ENCODE measurements around the gene HOXB6.

DNA sequence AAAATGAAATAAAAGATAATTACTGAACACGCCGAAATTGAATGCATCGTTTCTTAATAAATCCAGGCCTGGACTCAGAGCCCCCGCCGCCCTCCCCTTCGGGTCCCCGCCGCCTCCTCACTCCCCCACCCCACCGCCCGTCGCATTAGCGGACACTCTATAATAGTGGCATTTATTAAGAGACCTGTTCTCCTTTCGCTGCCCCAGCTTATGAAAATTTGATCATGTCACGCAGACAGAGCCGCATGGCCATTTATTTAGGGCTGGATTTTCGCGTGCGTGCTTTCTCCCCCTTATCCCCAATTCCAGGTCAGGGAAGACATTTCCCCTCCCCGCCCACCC lies 53.6 kb downstream of the HOXB6 start:
- TF ChIP-seq, protein P1, sequence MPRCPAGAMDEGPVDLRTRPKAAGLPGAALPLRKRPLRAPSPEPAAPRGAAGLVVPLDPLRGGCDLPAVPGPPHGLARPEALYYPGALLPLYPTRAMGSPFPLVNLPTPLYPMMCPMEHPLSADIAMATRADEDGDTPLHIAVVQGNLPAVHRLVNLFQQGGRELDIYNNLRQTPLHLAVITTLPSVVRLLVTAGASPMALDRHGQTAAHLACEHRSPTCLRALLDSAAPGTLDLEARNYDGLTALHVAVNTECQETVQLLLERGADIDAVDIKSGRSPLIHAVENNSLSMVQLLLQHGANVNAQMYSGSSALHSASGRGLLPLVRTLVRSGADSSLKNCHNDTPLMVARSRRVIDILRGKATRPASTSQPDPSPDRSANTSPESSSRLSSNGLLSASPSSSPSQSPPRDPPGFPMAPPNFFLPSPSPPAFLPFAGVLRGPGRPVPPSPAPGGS (IDR thresholded peaks at IDR 0.05) = no peak
- TF ChIP-seq MAFK (IDR thresholded peaks at IDR 0.05; ENCODE audit: partially characterized antibody) (no peak), ZSCAN20 (CRISPR knock-in tag; IDR thresholded peaks at IDR 0.05) (no peak), POLR2A (IDR thresholded peaks at IDR 0.05; ENCODE audit: low read length) (no peak), RAD21 (conservative IDR thresholded peaks at IDR 0.05 in 1 of 2, IDR thresholded peaks at IDR 0.05 in 1 of 2) (no peak)
- TF ChIP-seq, protein P2, sequence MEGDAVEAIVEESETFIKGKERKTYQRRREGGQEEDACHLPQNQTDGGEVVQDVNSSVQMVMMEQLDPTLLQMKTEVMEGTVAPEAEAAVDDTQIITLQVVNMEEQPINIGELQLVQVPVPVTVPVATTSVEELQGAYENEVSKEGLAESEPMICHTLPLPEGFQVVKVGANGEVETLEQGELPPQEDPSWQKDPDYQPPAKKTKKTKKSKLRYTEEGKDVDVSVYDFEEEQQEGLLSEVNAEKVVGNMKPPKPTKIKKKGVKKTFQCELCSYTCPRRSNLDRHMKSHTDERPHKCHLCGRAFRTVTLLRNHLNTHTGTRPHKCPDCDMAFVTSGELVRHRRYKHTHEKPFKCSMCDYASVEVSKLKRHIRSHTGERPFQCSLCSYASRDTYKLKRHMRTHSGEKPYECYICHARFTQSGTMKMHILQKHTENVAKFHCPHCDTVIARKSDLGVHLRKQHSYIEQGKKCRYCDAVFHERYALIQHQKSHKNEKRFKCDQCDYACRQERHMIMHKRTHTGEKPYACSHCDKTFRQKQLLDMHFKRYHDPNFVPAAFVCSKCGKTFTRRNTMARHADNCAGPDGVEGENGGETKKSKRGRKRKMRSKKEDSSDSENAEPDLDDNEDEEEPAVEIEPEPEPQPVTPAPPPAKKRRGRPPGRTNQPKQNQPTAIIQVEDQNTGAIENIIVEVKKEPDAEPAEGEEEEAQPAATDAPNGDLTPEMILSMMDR (IDR thresholded peaks at IDR 0.05) = no peak
- TF ChIP-seq, protein P3, sequence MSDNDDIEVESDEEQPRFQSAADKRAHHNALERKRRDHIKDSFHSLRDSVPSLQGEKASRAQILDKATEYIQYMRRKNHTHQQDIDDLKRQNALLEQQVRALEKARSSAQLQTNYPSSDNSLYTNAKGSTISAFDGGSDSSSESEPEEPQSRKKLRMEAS (IDR thresholded peaks at IDR 0.05) = no peak

Measured in A549 (cell line).